ENCODE results near the gene UBE2E1. TPM values are rescaled to one million over a fixed set of nuclear protein-coding genes. Genes with fewer than 3 reads are reported as not detected.

UBE2E1 gene
- total and polyA plus RNA-seq, 2 donors (not counting 1 experiment from before 2014, with no cell fraction given) = 46.7 to 63.7 TPM

GRCh38 chr3:23895181-23895580 is 89.4 kb downstream of the UBE2E1 start:
- no peak overlapping the region for H3K9ac ChIP-seq (ENCODE audit: low read length)
- DNase-seq (no peak), ATAC-seq (ENCODE audit: low read depth) (no peak)
- no peak overlapping the region for H3K4me2 ChIP-seq (replicated peaks; ENCODE audit: low read depth, low read length, poor library complexity, severe bottlenecking)
- peaks cover 0 to 30% of the 10 kb centered on the region in 2 experiments for H3K36me3 ChIP-seq (replicated peaks in 1 of 2; ENCODE audit: control extremely low read depth in 1 of 2, control insufficient read depth in 1 of 2, extremely low read depth in 1 of 2, insufficient read depth in 2 of 2, low read length in 1 of 2)
- H3K27me3 ChIP-seq (replicated peaks in 1 of 4; ENCODE audit: control extremely low read depth in 1 of 4, control insufficient read depth in 3 of 4, insufficient read depth in 4 of 4, low read length in 3 of 4) = no peaks in the 10 kb centered on the region
- H3K4me3 ChIP-seq (ENCODE audit: control extremely low read depth in 1 of 5, extremely low read depth in 1 of 5, insufficient read depth in 1 of 5, low read depth in 2 of 5, low read length in 4 of 5) = no peak overlapping the region
- H3K9me3 ChIP-seq (ENCODE audit: control extremely low read depth in 1 of 3, control insufficient read depth in 2 of 3, insufficient read depth in 1 of 3, low read length in 2 of 3) = no peaks in the 10 kb centered on the region
- H3K27ac ChIP-seq (ENCODE audit: low read length in 2 of 2) = no peak overlapping the region
- TF ChIP-seq EZH2 (IDR thresholded peaks at IDR 0.05; ENCODE audit: borderline replicate concordance, insufficient read depth, low read depth, low read length, poor library complexity, severe bottlenecking) (no peak), CTCF (IDR thresholded peaks at IDR 0.05) (no peak)
- intact Hi-C loops (cut with micrococcal nuclease) = no loop called here
- Mint-ChIP-seq H3K9me3 (ENCODE audit: insufficient read depth) (no peaks in the 10 kb centered on the region), H3K27ac (no peak overlapping the region), H3K4me1 (peaks cover 3% of the 10 kb centered on the region), H3K27me3 (no peaks in the 10 kb centered on the region), H3K4me3 (no peak overlapping the region)
- H3K4me1 ChIP-seq (ENCODE audit: control insufficient read depth in 2 of 2, insufficient read depth in 2 of 2, low read length in 2 of 2) = no peaks in the 10 kb centered on the region
- H4K20me1 ChIP-seq (ENCODE audit: control insufficient read depth, insufficient read depth, low read length, poor library complexity, severe bottlenecking) = no peaks in the 10 kb centered on the region
- no peak overlapping the region for H2AFZ ChIP-seq (ENCODE audit: insufficient read depth, low read depth, low read length, poor library complexity, severe bottlenecking)
- H3K79me2 ChIP-seq (ENCODE audit: control insufficient read depth, insufficient read depth, low read length) = no peaks in the 10 kb centered on the region
- ChIA-PET POLR2A (no interaction called here), CTCF (no interaction called here)
- WGBS (ENCODE audit: insufficient coverage) = 96% methylated on average over 4 of the region's 4 CpGs

- intact Hi-C loops (cut with micrococcal nuclease) = no loop called here
- Histone ChIP-seq H3K36me3 (replicated peaks in 1 of 2; ENCODE audit: control extremely low read depth in 1 of 2, control insufficient read depth in 1 of 2, extremely low read depth in 1 of 2, insufficient read depth in 2 of 2, low read length in 1 of 2) (peaks cover 0 to 14% of the 10 kb centered on the region in 2 experiments), H3K4me2 (replicated peaks; ENCODE audit: low read depth, low read length, poor library complexity, severe bottlenecking) (no peak overlapping the region), H4K20me1 (ENCODE audit: control insufficient read depth, insufficient read depth, low read length, poor library complexity, severe bottlenecking) (no peaks in the 10 kb centered on the region), H2AFZ (ENCODE audit: insufficient read depth, low read depth, low read length, poor library complexity, severe bottlenecking) (no peak overlapping the region), H3K4me3 (ENCODE audit: control extremely low read depth in 1 of 5, extremely low read depth in 1 of 5, insufficient read depth in 1 of 5, low read depth in 2 of 5, low read length in 4 of 5) (no peak overlapping the region), H3K9me3 (ENCODE audit: control extremely low read depth in 1 of 3, control insufficient read depth in 2 of 3, insufficient read depth in 1 of 3, low read length in 2 of 3) (peaks cover 0 to 5% (median 0%) of the 10 kb centered on the region in 3 donors), H3K27me3 (replicated peaks in 1 of 4; ENCODE audit: control extremely low read depth in 1 of 4, control insufficient read depth in 3 of 4, insufficient read depth in 4 of 4, low read length in 3 of 4) (no peaks in the 10 kb centered on the region), H3K4me1 (ENCODE audit: control insufficient read depth in 2 of 2, insufficient read depth in 2 of 2, low read length in 2 of 2) (no peaks in the 10 kb centered on the region), H3K9ac (ENCODE audit: low read length) (no peak overlapping the region), H3K79me2 (ENCODE audit: control insufficient read depth, insufficient read depth, low read length) (no peaks in the 10 kb centered on the region), H3K27ac (ENCODE audit: low read length in 2 of 2) (no peak overlapping the region)
- H3K27ac Mint-ChIP-seq = no peak overlapping the region
- DNase-seq = no peak
- POLR2A ChIA-PET = no interaction called here
- H3K27me3 Mint-ChIP-seq = no peaks in the 10 kb centered on the region
- CTCF ChIA-PET = interaction anchor here (1.1 kb wide), 1 partner anchor 10 kb away, joined by 4 read pairs; no protein-coding TSS in a partner anchor
- TF ChIP-seq EZH2 (IDR thresholded peaks at IDR 0.05; ENCODE audit: borderline replicate concordance, insufficient read depth, low read depth, low read length, poor library complexity, severe bottlenecking) = no peak
- TF ChIP-seq CTCF (IDR thresholded peaks at IDR 0.05) = no peak
- 97% methylated on average over 4 of the region's 6 CpGs for WGBS (ENCODE audit: insufficient coverage)
- H3K4me3 Mint-ChIP-seq = no peak overlapping the region
- H3K4me1 Mint-ChIP-seq = no peaks in the 10 kb centered on the region
- no peak for ATAC-seq (ENCODE audit: low read depth)
- H3K9me3 Mint-ChIP-seq (ENCODE audit: insufficient read depth) = no peaks in the 10 kb centered on the region
Observed at GRCh38 chr3:23900744-23901143, 95.0 kb downstream of the UBE2E1 start.

Data from B cell (primary cell).